ENCODE data around the gene PRKAG2.

PRKAG2 gene

GRCh38 chr7:151724920-151725584 lies 151.9 kb downstream of the PRKAG2 start:
- FAIRE-seq: no peak
- no peak for TF ChIP-seq CTCF (IDR thresholded peaks at IDR 0.05; ENCODE audit: insufficient read depth, missing control alignments)
- no peak for DNase-seq (ENCODE audit: insufficient read length, low spot score)

GRCh38 chr7:151724250-151724915 lies 152.5 kb downstream of the PRKAG2 start:
- FAIRE-seq: no peak
- no peak for TF ChIP-seq CTCF (IDR thresholded peaks at IDR 0.05; ENCODE audit: insufficient read depth, missing control alignments)

GRCh38 chr7:151723321-151723720 lies 153.6 kb downstream of the PRKAG2 start:
- FAIRE-seq (no peak), DNase-seq (ENCODE audit: insufficient read length, low spot score) (no peak)
- TF ChIP-seq CTCF (IDR thresholded peaks at IDR 0.05; ENCODE audit: insufficient read depth, missing control alignments): no peak

More at GRCh38 chr7:151724250-151724915, 152.5 kb downstream of the PRKAG2 start:
- no peak for DNase-seq (ENCODE audit: insufficient read length, low spot score)

- DNase-seq (ENCODE audit: insufficient read length, low spot score) (no peak), FAIRE-seq (no peak)
- TF ChIP-seq CTCF (IDR thresholded peaks at IDR 0.05; ENCODE audit: insufficient read depth, missing control alignments): no peak
These were observed 154.4 kb downstream of the PRKAG2 start for GRCh38 chr7:151722533-151722932.

- no peak for FAIRE-seq
- no peak for DNase-seq (ENCODE audit: insufficient read length, low spot score)
- no peak for TF ChIP-seq CTCF (IDR thresholded peaks at IDR 0.05; ENCODE audit: insufficient read depth, missing control alignments)
These were observed 155.2 kb downstream of the PRKAG2 start for GRCh38 chr7:151721694-151722093.

DNA sequence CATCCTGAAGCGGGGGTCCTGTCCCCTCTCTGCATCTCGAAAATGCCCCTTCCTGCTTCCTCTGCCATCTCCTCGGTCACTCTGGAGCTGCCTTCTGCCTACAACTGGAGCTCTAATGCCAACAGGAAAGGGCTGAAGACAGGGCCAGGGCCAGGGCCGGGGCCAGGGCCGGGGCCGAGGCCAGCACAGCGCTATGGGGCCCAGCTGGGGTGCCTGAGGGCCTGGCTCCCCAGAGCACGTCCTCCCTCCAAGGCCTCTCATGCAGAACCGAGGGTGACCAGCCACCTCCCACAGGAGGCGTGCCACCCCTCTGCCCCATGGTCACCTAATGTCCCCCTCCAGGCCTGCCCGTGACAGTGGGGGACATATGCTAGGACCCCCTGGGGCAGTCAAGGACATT lies 155.7 kb downstream of the PRKAG2 start:
- no peak for TF ChIP-seq CTCF (IDR thresholded peaks at IDR 0.05; ENCODE audit: insufficient read depth, missing control alignments)
- DNase-seq (ENCODE audit: insufficient read length, low spot score) (no peak), FAIRE-seq (no peak)

DNA sequence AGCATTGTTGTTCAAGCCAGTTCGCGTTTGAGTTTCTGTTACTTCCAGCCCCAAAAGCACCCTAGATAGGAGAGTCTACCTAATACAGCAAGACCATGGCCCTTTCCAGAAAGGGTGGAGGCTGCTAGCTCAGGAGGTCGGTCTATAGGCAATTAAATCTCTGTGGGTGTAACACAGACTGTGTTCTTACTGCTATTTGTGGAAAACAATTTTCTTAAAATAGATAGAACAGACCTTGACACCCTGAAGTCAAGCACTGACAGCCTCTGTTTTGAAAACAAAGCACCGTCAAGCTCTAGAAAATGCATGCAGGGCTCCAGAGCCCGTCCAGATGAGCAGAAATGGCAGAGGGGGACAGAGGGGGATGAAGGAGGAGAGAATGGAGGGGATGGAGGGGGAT lies 156.6 kb downstream of the PRKAG2 start:
- no peak for FAIRE-seq
- TF ChIP-seq CTCF (IDR thresholded peaks at IDR 0.05; ENCODE audit: insufficient read depth, missing control alignments): no peak

More for the DNA sequence above, 156.6 kb downstream of the PRKAG2 start:
- no peak for DNase-seq (ENCODE audit: insufficient read length, low spot score)

Measured in D721Med (cell line).